WTC11 (cell line): ENCODE data around the gene RGS12.

Experiments used
- ESRRA ChIP-seq: sonication (generic); formaldehyde crosslinking; IDR thresholded peaks from 2 replicates; pipeline ENCODE4 v1.8.1; 2022; ENCODE audit warnings: mild to moderate bottlenecking, missing genetic modification reagents, borderline replicate concordance
- NFE2L1 ChIP-seq: sonication (generic); formaldehyde crosslinking; IDR thresholded peaks from 2 replicates; pipeline ENCODE4 v1.8.1; 2023; ENCODE audit warnings: missing genetic modification reagents
- TEAD4 ChIP-seq: sonication (generic); formaldehyde crosslinking; IDR thresholded peaks from 2 replicates; pipeline ENCODE4 v1.8.0; 2022; ENCODE audit warnings: mild to moderate bottlenecking, missing genetic modification reagents
- TF ChIP-seq, protein P1 (sequence below): fragments of 200-600 bp; IDR thresholded peaks from 2 replicates; pipeline ENCODE4 v1.8.0; 2022; ENCODE audit warnings: antibody characterized with exemption
- TF ChIP-seq, protein P2 (sequence below): sonication (generic); formaldehyde crosslinking; IDR thresholded peaks from 2 replicates; pipeline ENCODE4 v1.8.0; 2022; ENCODE audit warnings: missing genetic modification reagents
- TF ChIP-seq, protein P3 (sequence below): sonication (generic); formaldehyde crosslinking; IDR thresholded peaks from 2 replicates; pipeline ENCODE4 v1.8.1; 2022; ENCODE audit warnings: mild to moderate bottlenecking, missing genetic modification reagents, moderate library complexity, borderline replicate concordance

DNA sequence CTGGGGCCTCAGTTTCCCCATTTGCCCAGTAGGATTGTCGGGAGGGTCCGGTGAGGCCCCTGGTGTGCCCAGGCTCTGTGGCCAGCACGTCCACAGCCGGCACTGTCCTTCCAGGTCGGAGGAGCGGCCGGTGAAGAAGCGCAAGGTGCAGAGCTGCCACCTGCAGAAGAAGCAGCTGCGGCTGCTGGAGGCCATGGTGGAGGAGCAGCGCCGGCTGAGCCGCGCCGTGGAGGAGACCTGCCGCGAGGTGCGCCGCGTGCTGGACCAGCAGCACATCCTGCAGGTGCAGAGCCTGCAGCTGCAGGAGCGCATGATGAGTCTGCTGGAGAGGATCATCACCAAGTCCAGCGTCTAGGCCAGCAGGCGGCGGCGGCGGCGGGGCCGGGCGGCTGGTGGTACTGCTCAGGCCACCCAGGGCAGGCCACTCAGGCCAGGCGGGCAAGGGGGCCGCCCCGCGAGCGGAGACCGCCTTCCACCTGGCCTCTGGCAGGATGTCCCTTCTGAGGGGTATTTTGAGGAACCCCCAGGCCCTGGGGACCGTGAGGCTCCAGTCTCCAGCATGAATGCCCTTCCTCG, 37.1 kb upstream of the RGS12 start:
- TF ChIP-seq, protein P1, sequence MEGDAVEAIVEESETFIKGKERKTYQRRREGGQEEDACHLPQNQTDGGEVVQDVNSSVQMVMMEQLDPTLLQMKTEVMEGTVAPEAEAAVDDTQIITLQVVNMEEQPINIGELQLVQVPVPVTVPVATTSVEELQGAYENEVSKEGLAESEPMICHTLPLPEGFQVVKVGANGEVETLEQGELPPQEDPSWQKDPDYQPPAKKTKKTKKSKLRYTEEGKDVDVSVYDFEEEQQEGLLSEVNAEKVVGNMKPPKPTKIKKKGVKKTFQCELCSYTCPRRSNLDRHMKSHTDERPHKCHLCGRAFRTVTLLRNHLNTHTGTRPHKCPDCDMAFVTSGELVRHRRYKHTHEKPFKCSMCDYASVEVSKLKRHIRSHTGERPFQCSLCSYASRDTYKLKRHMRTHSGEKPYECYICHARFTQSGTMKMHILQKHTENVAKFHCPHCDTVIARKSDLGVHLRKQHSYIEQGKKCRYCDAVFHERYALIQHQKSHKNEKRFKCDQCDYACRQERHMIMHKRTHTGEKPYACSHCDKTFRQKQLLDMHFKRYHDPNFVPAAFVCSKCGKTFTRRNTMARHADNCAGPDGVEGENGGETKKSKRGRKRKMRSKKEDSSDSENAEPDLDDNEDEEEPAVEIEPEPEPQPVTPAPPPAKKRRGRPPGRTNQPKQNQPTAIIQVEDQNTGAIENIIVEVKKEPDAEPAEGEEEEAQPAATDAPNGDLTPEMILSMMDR: no peak
- no peak for TF ChIP-seq TEAD4 (CRISPR knock-in tag)
- TF ChIP-seq, protein P2, sequence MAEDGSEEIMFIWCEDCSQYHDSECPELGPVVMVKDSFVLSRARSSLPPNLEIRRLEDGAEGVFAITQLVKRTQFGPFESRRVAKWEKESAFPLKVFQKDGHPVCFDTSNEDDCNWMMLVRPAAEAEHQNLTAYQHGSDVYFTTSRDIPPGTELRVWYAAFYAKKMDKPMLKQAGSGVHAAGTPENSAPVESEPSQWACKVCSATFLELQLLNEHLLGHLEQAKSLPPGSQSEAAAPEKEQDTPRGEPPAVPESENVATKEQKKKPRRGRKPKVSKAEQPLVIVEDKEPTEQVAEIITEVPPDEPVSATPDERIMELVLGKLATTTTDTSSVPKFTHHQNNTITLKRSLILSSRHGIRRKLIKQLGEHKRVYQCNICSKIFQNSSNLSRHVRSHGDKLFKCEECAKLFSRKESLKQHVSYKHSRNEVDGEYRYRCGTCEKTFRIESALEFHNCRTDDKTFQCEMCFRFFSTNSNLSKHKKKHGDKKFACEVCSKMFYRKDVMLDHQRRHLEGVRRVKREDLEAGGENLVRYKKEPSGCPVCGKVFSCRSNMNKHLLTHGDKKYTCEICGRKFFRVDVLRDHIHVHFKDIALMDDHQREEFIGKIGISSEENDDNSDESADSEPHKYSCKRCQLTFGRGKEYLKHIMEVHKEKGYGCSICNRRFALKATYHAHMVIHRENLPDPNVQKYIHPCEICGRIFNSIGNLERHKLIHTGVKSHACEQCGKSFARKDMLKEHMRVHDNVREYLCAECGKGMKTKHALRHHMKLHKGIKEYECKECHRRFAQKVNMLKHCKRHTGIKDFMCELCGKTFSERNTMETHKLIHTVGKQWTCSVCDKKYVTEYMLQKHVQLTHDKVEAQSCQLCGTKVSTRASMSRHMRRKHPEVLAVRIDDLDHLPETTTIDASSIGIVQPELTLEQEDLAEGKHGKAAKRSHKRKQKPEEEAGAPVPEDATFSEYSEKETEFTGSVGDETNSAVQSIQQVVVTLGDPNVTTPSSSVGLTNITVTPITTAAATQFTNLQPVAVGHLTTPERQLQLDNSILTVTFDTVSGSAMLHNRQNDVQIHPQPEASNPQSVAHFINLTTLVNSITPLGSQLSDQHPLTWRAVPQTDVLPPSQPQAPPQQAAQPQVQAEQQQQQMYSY (CRISPR knock-in tag): no peak
- TF ChIP-seq ESRRA: no peak
- TF ChIP-seq, protein P3, sequence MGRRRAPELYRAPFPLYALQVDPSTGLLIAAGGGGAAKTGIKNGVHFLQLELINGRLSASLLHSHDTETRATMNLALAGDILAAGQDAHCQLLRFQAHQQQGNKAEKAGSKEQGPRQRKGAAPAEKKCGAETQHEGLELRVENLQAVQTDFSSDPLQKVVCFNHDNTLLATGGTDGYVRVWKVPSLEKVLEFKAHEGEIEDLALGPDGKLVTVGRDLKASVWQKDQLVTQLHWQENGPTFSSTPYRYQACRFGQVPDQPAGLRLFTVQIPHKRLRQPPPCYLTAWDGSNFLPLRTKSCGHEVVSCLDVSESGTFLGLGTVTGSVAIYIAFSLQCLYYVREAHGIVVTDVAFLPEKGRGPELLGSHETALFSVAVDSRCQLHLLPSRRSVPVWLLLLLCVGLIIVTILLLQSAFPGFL (CRISPR knock-in tag): no peak
- no peak for TF ChIP-seq NFE2L1 (CRISPR knock-in tag)
